ENCODE data around the gene INVS. TPM values are rescaled to one million over a fixed set of nuclear protein-coding genes. Genes with fewer than 3 reads are reported as not detected.

Gene INVS
- total RNA-seq, 3 donors from 2014 or later (not counting 1 experiment from before 2014, with no cell fraction given), result 24.5 to 30.6 (median 27.4) TPM

- Mint-ChIP-seq H3K9me3 (no peaks in the 10 kb centered on the region), H3K27ac (peak overlapping the region; percentile 9 to 30), H3K36me3 (peaks cover 26% of the 10 kb centered on the region), H3K27me3 (ENCODE audit: low read depth in 2 of 2) (no peaks in the 10 kb centered on the region), H3K4me1 (peaks cover 0 to 9% of the 10 kb centered on the region in 2 donors), H3K4me3 (no peak overlapping the region)
- TF ChIP-seq, protein P1, sequence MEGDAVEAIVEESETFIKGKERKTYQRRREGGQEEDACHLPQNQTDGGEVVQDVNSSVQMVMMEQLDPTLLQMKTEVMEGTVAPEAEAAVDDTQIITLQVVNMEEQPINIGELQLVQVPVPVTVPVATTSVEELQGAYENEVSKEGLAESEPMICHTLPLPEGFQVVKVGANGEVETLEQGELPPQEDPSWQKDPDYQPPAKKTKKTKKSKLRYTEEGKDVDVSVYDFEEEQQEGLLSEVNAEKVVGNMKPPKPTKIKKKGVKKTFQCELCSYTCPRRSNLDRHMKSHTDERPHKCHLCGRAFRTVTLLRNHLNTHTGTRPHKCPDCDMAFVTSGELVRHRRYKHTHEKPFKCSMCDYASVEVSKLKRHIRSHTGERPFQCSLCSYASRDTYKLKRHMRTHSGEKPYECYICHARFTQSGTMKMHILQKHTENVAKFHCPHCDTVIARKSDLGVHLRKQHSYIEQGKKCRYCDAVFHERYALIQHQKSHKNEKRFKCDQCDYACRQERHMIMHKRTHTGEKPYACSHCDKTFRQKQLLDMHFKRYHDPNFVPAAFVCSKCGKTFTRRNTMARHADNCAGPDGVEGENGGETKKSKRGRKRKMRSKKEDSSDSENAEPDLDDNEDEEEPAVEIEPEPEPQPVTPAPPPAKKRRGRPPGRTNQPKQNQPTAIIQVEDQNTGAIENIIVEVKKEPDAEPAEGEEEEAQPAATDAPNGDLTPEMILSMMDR (IDR thresholded peaks at IDR 0.05), result no peak
- no peaks in the 10 kb centered on the region for H3K27me3 ChIP-seq (ENCODE audit: control insufficient read depth, insufficient read depth, low read length)
- peaks cover 58% of the 10 kb centered on the region for H3K36me3 ChIP-seq (ENCODE audit: control insufficient read depth, insufficient read depth, low read length)
- 98% methylated on average over 3 of the region's 3 CpGs for WGBS (ENCODE audit: insufficient coverage)
- DNase-seq, result no peak
- intact Hi-C loops (cut with micrococcal nuclease), result no loop called here
- no peaks in the 10 kb centered on the region for H3K9me3 ChIP-seq (ENCODE audit: control insufficient read depth, insufficient read depth, low read length)
- H3K4me3 ChIP-seq (ENCODE audit: low read length), result no peak overlapping the region
- no peak for ATAC-seq
- H3K4me1 ChIP-seq (ENCODE audit: control insufficient read depth, insufficient read depth, low read length), result no peaks in the 10 kb centered on the region
- H3K27ac ChIP-seq (ENCODE audit: low read length), result no peak overlapping the region
Measured at GRCh38 chr9:100303747-100304146, 204.7 kb downstream of the INVS start.

GRCh38 chr9:100306283-100306682, 207.2 kb downstream of the INVS start:
- H3K9me3 ChIP-seq (ENCODE audit: control insufficient read depth, insufficient read depth, low read length), result no peaks in the 10 kb centered on the region
- H3K27ac ChIP-seq (ENCODE audit: low read length), result no peak overlapping the region
- peaks cover 17% of the 10 kb centered on the region for H3K36me3 Mint-ChIP-seq
- TF ChIP-seq, protein P1 (IDR thresholded peaks at IDR 0.05), result no peak
- no peak overlapping the region for H3K4me3 Mint-ChIP-seq
- H3K27ac Mint-ChIP-seq, result no peak overlapping the region
- H3K4me3 ChIP-seq (ENCODE audit: low read length), result no peak overlapping the region
- H3K36me3 ChIP-seq (ENCODE audit: control insufficient read depth, insufficient read depth, low read length), result peaks cover 54% of the 10 kb centered on the region
- no peaks in the 10 kb centered on the region for H3K27me3 Mint-ChIP-seq (ENCODE audit: low read depth in 2 of 2)
- peaks cover 11% of the 10 kb centered on the region in 2 donors for H3K4me1 Mint-ChIP-seq
- H3K9me3 Mint-ChIP-seq, result no peaks in the 10 kb centered on the region
- H3K4me1 ChIP-seq (ENCODE audit: control insufficient read depth, insufficient read depth, low read length), result no peaks in the 10 kb centered on the region
- WGBS (ENCODE audit: insufficient coverage), result 100% methylated on average over 1 of the region's 1 CpG
- ATAC-seq (no peak), DNase-seq (no peak)
- H3K27me3 ChIP-seq (ENCODE audit: control insufficient read depth, insufficient read depth, low read length), result no peaks in the 10 kb centered on the region
- intact Hi-C loops (cut with micrococcal nuclease), result no loop called here

GRCh38 chr9:100307080-100307479, 208.0 kb downstream of the INVS start:
- Mint-ChIP-seq H3K36me3 (peaks cover 23% of the 10 kb centered on the region), H3K4me3 (no peak overlapping the region), H3K4me1 (peaks cover 11 to 16% of the 10 kb centered on the region in 2 donors), H3K27ac (no peak overlapping the region), H3K27me3 (ENCODE audit: low read depth in 2 of 2) (no peaks in the 10 kb centered on the region), H3K9me3 (no peaks in the 10 kb centered on the region)
- H3K9me3 ChIP-seq (ENCODE audit: control insufficient read depth, insufficient read depth, low read length), result no peaks in the 10 kb centered on the region
- WGBS (ENCODE audit: insufficient coverage), result 100% methylated on average over 1 of the region's 2 CpGs
- no peak for DNase-seq
- TF ChIP-seq, protein P1 (IDR thresholded peaks at IDR 0.05), result no peak
- no peak overlapping the region for H3K27ac ChIP-seq (ENCODE audit: low read length)
- H3K4me3 ChIP-seq (ENCODE audit: low read length), result no peak overlapping the region
- H3K36me3 ChIP-seq (ENCODE audit: control insufficient read depth, insufficient read depth, low read length), result peaks cover 47% of the 10 kb centered on the region
- H3K27me3 ChIP-seq (ENCODE audit: control insufficient read depth, insufficient read depth, low read length), result no peaks in the 10 kb centered on the region
- intact Hi-C loops (cut with micrococcal nuclease), result no loop called here
- no peak for ATAC-seq
- H3K4me1 ChIP-seq (ENCODE audit: control insufficient read depth, insufficient read depth, low read length), result no peaks in the 10 kb centered on the region

DNA sequence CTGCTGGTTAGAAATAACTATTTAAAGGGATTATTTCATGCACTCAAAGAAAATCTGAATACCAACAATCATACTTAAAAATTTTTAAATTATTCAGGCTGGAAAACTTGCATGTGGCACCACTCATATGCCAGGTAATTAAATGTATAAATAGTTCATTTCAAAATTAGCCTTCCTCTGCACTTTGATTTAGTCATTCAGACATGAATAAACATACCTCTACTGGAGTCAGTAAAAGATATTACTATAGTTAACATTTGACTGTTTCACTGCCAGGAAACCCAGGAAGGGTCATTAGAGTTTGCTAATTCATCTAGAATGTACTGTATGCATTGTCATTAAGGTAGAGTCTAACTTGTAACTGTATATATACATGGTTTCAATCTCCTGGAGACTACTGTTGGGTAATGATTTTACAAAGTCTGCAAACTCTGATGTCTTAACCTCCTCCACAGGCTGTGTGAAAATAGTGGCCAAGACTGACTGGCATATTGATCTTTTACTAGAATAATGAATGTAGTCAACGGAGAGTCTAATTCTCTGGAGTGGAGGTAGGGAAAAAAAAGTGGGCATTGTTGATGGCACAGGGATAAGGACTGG, 210.0 kb downstream of the INVS start:
- intact Hi-C loops (cut with micrococcal nuclease), result no loop called here
- Histone ChIP-seq H3K27me3 (ENCODE audit: control insufficient read depth, insufficient read depth, low read length) (no peaks in the 10 kb centered on the region), H3K9me3 (ENCODE audit: control insufficient read depth, insufficient read depth, low read length) (no peaks in the 10 kb centered on the region), H3K4me1 (ENCODE audit: control insufficient read depth, insufficient read depth, low read length) (no peaks in the 10 kb centered on the region), H3K4me3 (ENCODE audit: low read length) (no peak overlapping the region), H3K36me3 (ENCODE audit: control insufficient read depth, insufficient read depth, low read length) (peaks cover 30% of the 10 kb centered on the region), H3K27ac (ENCODE audit: low read length) (no peak overlapping the region)
- H3K27me3 Mint-ChIP-seq (ENCODE audit: low read depth in 2 of 2), result no peaks in the 10 kb centered on the region
- no peak for ATAC-seq
- H3K36me3 Mint-ChIP-seq, result peaks cover 16% of the 10 kb centered on the region
- peaks cover 11 to 16% of the 10 kb centered on the region in 2 donors for H3K4me1 Mint-ChIP-seq
- DNase-seq, result no peak
- no peak overlapping the region for H3K4me3 Mint-ChIP-seq
- H3K9me3 Mint-ChIP-seq, result no peaks in the 10 kb centered on the region
- TF ChIP-seq, protein P1 (IDR thresholded peaks at IDR 0.05), result no peak
- 100% methylated on average over 1 of the region's 1 CpG for WGBS (ENCODE audit: insufficient coverage)
- H3K27ac Mint-ChIP-seq, result no peak overlapping the region

Data from natural killer cell (primary cell).